Nephron (organoid): ENCODE data around the gene CRYBG2.
"Not testable (repeated sequence)": the region's sequence is repeated elsewhere in the genome, so short reads cannot be mapped to it uniquely, and the experiment has no call there.

Source experiments
- H3K27ac Mint-ChIP-seq, 3 experiments: 2 replicates each; pipeline ENCODE4 v1.8.0; 2020; ENCODE audit warnings: mixed read lengths in 3 of 3, mild to moderate bottlenecking in 2 of 3, moderate library complexity in 1 of 3
- H3K27me3 Mint-ChIP-seq: 2 replicates; pipeline ENCODE4 v1.8.0; 2021; ENCODE audit warnings: low read depth, mild to moderate bottlenecking, moderate library complexity, mixed read lengths
- H3K36me3 Mint-ChIP-seq: 2 replicates; pipeline ENCODE4 v1.8.0; 2020; ENCODE audit warnings: low read depth, mixed read lengths
- H3K4me1 Mint-ChIP-seq: 2 replicates; pipeline ENCODE4 v1.8.0; 2020; ENCODE audit warnings: mixed read lengths
- H3K4me3 Mint-ChIP-seq, 3 experiments: 2 replicates each; pipeline ENCODE4 v1.8.0; 2020; ENCODE audit warnings: mild to moderate bottlenecking in 3 of 3, mixed read lengths in 3 of 3, moderate library complexity in 2 of 3
- H3K9me3 Mint-ChIP-seq: 2 replicates; pipeline ENCODE4 v1.8.0; 2020; ENCODE audit warnings: mixed read lengths
- TF ChIP-seq, protein P1 (sequence below), 3 experiments: fragments of 200-600 bp; sonication (generic); IDR thresholded peaks; one replicate each; pipeline ENCODE4 v1.5.0; 2021; ENCODE audit warnings: antibody characterized with exemption in 3 of 3; ENCODE audit not compliant: unreplicated experiment in 3 of 3

Gene CRYBG2

DNA sequence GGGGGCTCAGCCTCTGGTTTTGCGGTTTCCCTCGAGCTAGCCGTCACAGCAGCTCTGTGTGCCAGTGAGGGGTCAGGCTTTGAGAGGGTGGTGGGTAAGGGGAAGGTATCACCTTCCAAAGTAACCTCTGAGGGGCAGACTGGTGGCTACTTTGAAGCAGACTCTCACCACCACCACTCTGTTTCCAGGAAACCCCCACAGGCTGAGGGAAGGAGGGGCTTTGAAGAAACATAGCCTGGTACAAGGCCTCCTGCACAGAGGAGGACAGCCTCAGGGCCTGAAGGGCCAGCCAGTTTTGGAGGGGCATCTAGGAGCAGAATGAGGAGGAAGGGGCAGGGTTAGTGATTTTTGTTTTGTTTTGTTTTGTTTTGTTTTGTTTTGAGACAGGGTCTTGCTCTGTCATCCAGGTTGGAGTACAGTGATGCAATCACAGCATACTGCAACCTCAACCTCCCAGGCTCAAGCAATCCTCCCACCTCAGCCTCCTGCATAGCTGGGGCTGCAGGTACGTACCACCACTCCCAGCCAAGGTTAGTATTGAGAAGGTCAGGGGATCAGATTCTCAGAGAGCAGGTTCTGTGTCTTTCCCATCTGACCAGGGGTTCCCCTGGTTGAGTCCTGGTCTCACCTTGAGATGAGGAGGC is 35.8 kb upstream of the CRYBG2 start:
- TF ChIP-seq, protein P1, sequence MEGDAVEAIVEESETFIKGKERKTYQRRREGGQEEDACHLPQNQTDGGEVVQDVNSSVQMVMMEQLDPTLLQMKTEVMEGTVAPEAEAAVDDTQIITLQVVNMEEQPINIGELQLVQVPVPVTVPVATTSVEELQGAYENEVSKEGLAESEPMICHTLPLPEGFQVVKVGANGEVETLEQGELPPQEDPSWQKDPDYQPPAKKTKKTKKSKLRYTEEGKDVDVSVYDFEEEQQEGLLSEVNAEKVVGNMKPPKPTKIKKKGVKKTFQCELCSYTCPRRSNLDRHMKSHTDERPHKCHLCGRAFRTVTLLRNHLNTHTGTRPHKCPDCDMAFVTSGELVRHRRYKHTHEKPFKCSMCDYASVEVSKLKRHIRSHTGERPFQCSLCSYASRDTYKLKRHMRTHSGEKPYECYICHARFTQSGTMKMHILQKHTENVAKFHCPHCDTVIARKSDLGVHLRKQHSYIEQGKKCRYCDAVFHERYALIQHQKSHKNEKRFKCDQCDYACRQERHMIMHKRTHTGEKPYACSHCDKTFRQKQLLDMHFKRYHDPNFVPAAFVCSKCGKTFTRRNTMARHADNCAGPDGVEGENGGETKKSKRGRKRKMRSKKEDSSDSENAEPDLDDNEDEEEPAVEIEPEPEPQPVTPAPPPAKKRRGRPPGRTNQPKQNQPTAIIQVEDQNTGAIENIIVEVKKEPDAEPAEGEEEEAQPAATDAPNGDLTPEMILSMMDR (IDR thresholded peaks at IDR 0.05; ENCODE audit: unreplicated experiment in 3 of 3), result no peak
- H3K4me3 Mint-ChIP-seq, result no peak overlapping the region
- H3K4me1 Mint-ChIP-seq, result no peaks in the 10 kb centered on the region
- no peaks in the 10 kb centered on the region for H3K36me3 Mint-ChIP-seq
- H3K27me3 Mint-ChIP-seq, result peaks cover 13% of the 10 kb centered on the region
- H3K27ac Mint-ChIP-seq, result no peak overlapping the region
- no peaks in the 10 kb centered on the region for H3K9me3 Mint-ChIP-seq

DNA sequence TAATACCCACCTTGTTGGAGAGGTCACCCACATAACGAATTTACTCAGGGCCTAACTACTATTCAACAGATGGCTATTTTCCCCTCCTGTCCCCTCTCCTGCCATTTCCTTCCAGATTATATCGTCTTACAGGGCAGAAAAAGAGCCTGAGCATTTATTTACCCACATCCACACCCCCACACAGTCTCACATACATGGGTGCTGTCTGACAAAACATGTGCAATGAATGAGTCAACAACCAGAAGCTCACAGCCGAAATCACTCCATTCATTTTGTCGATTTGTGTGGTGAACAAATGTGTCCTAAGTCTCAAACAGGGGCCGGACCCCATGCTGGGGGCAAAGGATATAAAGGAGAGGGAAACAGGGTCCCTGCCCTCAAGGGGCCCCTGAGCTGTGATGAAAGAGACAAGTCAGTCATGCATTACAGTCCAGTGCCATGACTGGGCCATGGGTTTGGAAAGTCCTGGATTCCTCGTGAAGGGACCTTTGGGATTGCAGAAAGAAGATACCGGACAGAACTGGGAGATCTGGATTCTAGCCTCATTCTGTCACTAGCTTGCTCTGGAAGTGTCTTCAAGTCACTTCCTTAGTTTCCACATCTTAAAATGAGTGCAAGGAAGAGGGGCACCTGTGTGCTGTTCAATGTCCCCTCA is 35.0 kb upstream of the CRYBG2 start:
- Mint-ChIP-seq H3K9me3 (no peaks in the 10 kb centered on the region), H3K36me3 (no peaks in the 10 kb centered on the region), H3K27me3 (peaks cover 13% of the 10 kb centered on the region), H3K4me1 (no peaks in the 10 kb centered on the region), H3K27ac (no peak overlapping the region), H3K4me3 (no peak overlapping the region)
- TF ChIP-seq, protein P1 (IDR thresholded peaks at IDR 0.05; ENCODE audit: unreplicated experiment in 3 of 3), result no peak

DNA sequence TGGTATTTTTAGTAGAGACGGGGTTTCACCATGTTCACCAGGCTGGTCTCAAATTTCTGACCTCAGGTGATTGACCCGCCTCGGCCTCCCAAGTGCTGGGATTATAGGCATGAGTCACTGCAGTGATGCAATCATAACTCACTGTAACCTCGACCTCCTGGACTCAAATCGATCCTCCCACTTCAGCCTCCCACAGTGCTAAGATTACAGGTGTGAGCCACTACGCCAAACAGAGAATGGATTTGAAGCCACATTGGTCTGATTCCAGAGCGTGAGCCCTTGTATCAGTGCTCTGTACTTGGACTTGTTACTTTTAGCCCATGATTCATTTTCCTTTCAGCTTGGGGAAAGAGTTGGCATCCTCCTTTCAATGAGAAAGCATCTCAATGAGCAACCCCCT is 33.5 kb upstream of the CRYBG2 start:
- Mint-ChIP-seq H3K4me1 (no peaks in the 10 kb centered on the region), H3K9me3 (no peaks in the 10 kb centered on the region), H3K27ac (no peak overlapping the region), H3K27me3 (peaks cover 9% of the 10 kb centered on the region), H3K4me3 (no peak overlapping the region), H3K36me3 (no peaks in the 10 kb centered on the region)
- TF ChIP-seq, protein P1 (IDR thresholded peaks at IDR 0.05; ENCODE audit: unreplicated experiment in 3 of 3), result no peak

DNA sequence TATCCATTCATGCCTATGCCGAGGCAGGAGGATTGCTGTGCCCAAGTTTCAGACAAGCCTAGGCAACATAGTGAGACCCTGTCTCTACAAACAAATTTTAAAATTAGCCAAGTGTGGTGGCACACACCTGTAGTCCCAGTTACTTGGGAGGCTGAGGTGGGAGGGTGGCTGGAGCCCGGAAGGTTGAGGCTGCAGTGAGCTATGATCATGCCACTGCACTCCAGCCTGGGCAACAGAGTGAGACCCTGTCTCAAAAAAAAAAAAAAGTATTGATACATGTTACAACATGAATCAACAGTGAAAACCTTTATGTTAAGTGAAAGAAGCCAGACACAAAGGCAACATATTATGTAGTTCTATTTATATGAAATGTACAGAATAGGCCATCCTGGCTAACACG is 31.1 kb upstream of the CRYBG2 start:
- H3K27me3 Mint-ChIP-seq, H3K36me3 Mint-ChIP-seq, H3K4me3 Mint-ChIP-seq, H3K4me1 Mint-ChIP-seq, H3K9me3 Mint-ChIP-seq, H3K27ac Mint-ChIP-seq: not testable (repeated sequence)

DNA sequence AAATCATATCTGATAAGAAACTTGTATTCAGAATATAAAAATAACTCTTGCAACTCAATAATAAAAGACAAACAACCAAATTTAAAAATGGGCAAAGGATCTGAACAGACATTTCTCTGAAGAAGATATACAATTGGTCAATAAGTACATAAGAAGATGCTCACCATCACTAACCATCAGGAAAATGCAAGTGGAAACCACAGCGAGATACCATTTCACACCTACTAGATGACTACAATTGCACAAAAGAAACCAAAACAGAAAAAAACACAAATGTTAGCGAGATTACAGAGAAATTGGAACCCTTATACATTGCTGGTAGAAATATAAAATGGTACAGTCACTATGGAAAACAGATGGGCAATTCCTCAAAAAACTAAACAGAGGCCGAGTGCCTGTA is 30.1 kb upstream of the CRYBG2 start:
- Mint-ChIP-seq H3K27ac (no peak overlapping the region), H3K36me3 (no peaks in the 10 kb centered on the region), H3K4me1 (no peaks in the 10 kb centered on the region), H3K4me3 (no peak overlapping the region), H3K27me3 (peaks cover 7% of the 10 kb centered on the region), H3K9me3 (no peaks in the 10 kb centered on the region)
- TF ChIP-seq, protein P1 (IDR thresholded peaks at IDR 0.05; ENCODE audit: unreplicated experiment in 3 of 3), result no peak

DNA sequence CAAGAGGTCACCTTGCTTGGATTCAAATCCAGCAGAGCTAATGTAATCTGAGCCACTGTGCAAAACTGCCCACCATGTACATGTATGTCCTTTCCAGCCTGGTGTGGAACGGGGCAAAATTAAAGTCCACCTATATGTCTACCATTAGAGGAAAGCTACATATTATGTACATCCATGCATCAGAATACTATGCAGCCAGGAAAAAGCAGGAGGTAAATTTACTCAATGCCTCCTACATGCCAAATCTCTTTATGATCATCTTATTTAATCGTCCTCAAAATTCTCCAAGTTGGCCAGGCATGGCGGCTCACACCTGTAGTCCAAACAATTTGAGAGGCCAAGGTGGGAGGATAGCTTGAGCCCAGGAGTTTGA is 24.9 kb upstream of the CRYBG2 start:
- TF ChIP-seq, protein P1 (IDR thresholded peaks at IDR 0.05; ENCODE audit: unreplicated experiment in 3 of 3), result no peak
- Mint-ChIP-seq H3K9me3 (peaks cover 4% of the 10 kb centered on the region), H3K27ac (no peak overlapping the region), H3K4me3 (no peak overlapping the region), H3K36me3 (no peaks in the 10 kb centered on the region), H3K4me1 (peaks cover 7% of the 10 kb centered on the region), H3K27me3 (peaks cover 7% of the 10 kb centered on the region)
